Osteoblast (primary cell): Measurements from ENCODE around the gene UST. TPM values are rescaled to one million over a fixed set of nuclear protein-coding genes. Genes with fewer than 3 reads are reported as not detected.

ENCODE experiments used
- DNase-seq: peaks from one replicate; pipeline ENCODE4 v3.0.0; 2011; ENCODE audit warnings: low spot score, mixed read lengths; ENCODE audit not compliant: insufficient read length; ENCODE audit errors: missing footprints
- H2AFZ ChIP-seq: 2 replicates; pipeline ENCODE4 v1.6.0; 2011; ENCODE audit warnings: mild to moderate bottlenecking, low read length
- H3K27ac ChIP-seq: 2 replicates; pipeline ENCODE4 v1.5.1; 2011; ENCODE audit warnings: mild to moderate bottlenecking, low read depth, low read length, moderate library complexity
- H3K27me3 ChIP-seq: 2 replicates; pipeline ENCODE4 v1.6.0; 2012; ENCODE audit warnings: mild to moderate bottlenecking, control low read depth, inconsistent platforms, low read length, moderate library complexity; ENCODE audit not compliant: insufficient read depth
- H3K36me3 ChIP-seq: 2 replicates; pipeline ENCODE4 v1.5.1; 2011; ENCODE audit warnings: mild to moderate bottlenecking, low read length, control low read depth, moderate library complexity; ENCODE audit not compliant: insufficient read depth
- H3K4me1 ChIP-seq: 2 replicates; pipeline ENCODE4 v1.5.1; 2011; ENCODE audit warnings: mild to moderate bottlenecking, low read length, control low read depth, moderate library complexity; ENCODE audit not compliant: insufficient read depth
- H3K4me2 ChIP-seq: 2 replicates; pipeline ENCODE4 v1.6.0; 2011; ENCODE audit warnings: mild to moderate bottlenecking, low read length; ENCODE audit not compliant: insufficient read depth
- H3K4me3 ChIP-seq: fragments of 200-600 bp; sonication (generic); 3 replicates; pipeline ENCODE4 v1.5.1; 2012; ENCODE audit warnings: mild to moderate bottlenecking, low read length, inconsistent platforms; ENCODE audit not compliant: insufficient read depth
- H3K79me2 ChIP-seq: 2 replicates; pipeline ENCODE4 v1.6.0; 2012; ENCODE audit warnings: mild to moderate bottlenecking, low read length, control low read depth, inconsistent platforms; ENCODE audit not compliant: insufficient read depth
- H3K9me3 ChIP-seq: 2 replicates; pipeline ENCODE4 v1.5.1; 2011; ENCODE audit warnings: low read depth, low read length, control low read depth
- H4K20me1 ChIP-seq: 2 replicates; pipeline ENCODE4 v1.6.0; 2012; ENCODE audit warnings: mild to moderate bottlenecking, low read length, control low read depth; ENCODE audit not compliant: insufficient read depth
- total RNA-seq: library from RNA; depleted of rRNA; stranded (reverse); fragments of >200 nt; gene quantifications from 2 replicates; pipeline ENCODE4 v1.2.3, GENCODE V29; 2012
- TF ChIP-seq, protein P1 (sequence below): IDR thresholded peaks from 2 replicates; pipeline ENCODE4 v1.5.1; 2011; ENCODE audit warnings: mild to moderate bottlenecking, low read depth, low read length, moderate library complexity; ENCODE audit errors: extremely low read depth

The UST gene
- total RNA-seq, 1 donor, result 18.1 TPM

- Histone ChIP-seq H3K4me2 (no peak overlapping the region), H3K27me3 (no peaks in the 10 kb centered on the region), H3K79me2 (no peaks in the 10 kb centered on the region), H3K4me3 (no peak overlapping the region), H2AFZ (no peak overlapping the region), H3K4me1 (peaks cover 9% of the 10 kb centered on the region), H3K9me3 (no peaks in the 10 kb centered on the region), H3K27ac (no peak overlapping the region), H3K36me3 (no peaks in the 10 kb centered on the region), H4K20me1 (no peaks in the 10 kb centered on the region)
- TF ChIP-seq, protein P1, sequence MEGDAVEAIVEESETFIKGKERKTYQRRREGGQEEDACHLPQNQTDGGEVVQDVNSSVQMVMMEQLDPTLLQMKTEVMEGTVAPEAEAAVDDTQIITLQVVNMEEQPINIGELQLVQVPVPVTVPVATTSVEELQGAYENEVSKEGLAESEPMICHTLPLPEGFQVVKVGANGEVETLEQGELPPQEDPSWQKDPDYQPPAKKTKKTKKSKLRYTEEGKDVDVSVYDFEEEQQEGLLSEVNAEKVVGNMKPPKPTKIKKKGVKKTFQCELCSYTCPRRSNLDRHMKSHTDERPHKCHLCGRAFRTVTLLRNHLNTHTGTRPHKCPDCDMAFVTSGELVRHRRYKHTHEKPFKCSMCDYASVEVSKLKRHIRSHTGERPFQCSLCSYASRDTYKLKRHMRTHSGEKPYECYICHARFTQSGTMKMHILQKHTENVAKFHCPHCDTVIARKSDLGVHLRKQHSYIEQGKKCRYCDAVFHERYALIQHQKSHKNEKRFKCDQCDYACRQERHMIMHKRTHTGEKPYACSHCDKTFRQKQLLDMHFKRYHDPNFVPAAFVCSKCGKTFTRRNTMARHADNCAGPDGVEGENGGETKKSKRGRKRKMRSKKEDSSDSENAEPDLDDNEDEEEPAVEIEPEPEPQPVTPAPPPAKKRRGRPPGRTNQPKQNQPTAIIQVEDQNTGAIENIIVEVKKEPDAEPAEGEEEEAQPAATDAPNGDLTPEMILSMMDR, result no peak
- DNase-seq, result no peak
These were observed 61.0 kb downstream of the UST start for GRCh38 chr6:148807784-148808183.

- Histone ChIP-seq H3K4me1 (peaks cover 9% of the 10 kb centered on the region), H3K79me2 (no peaks in the 10 kb centered on the region), H3K4me3 (no peak overlapping the region), H3K4me2 (no peak overlapping the region), H4K20me1 (no peaks in the 10 kb centered on the region), H3K9me3 (no peaks in the 10 kb centered on the region), H3K27me3 (no peaks in the 10 kb centered on the region), H3K36me3 (no peaks in the 10 kb centered on the region), H2AFZ (no peak overlapping the region), H3K27ac (no peak overlapping the region)
- TF ChIP-seq, protein P1, result no peak
- DNase-seq, result no peak
These were observed 62.0 kb downstream of the UST start for GRCh38 chr6:148808786-148809304.

DNA sequence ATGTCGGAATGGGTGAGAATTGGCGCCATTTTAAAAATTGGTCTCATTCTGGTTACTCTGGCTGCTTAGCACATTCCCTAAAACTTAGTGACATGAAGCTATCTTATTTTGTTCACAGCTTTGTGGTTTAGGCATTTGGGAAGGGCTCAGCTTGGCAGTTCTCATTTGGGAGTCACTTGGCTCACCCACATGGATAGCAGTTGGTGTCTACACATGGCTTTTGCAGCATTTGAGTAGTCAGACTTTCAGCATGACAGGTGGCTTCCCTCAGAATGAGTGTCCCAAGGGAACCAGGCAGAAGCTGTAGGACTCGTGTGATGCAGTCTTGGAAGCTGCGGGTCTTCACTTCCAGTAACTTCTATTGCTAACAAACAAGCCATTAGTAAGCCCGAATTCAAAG lies 64.6 kb downstream of the UST start:
- TF ChIP-seq, protein P1, result no peak
- Histone ChIP-seq H4K20me1 (peaks cover 5% of the 10 kb centered on the region), H3K27ac (no peak overlapping the region), H3K27me3 (no peaks in the 10 kb centered on the region), H3K36me3 (no peaks in the 10 kb centered on the region), H3K4me3 (no peak overlapping the region), H3K4me2 (no peak overlapping the region), H3K9me3 (no peaks in the 10 kb centered on the region), H3K79me2 (no peaks in the 10 kb centered on the region), H2AFZ (no peak overlapping the region), H3K4me1 (peaks cover 3% of the 10 kb centered on the region)
- DNase-seq, result no peak

DNA sequence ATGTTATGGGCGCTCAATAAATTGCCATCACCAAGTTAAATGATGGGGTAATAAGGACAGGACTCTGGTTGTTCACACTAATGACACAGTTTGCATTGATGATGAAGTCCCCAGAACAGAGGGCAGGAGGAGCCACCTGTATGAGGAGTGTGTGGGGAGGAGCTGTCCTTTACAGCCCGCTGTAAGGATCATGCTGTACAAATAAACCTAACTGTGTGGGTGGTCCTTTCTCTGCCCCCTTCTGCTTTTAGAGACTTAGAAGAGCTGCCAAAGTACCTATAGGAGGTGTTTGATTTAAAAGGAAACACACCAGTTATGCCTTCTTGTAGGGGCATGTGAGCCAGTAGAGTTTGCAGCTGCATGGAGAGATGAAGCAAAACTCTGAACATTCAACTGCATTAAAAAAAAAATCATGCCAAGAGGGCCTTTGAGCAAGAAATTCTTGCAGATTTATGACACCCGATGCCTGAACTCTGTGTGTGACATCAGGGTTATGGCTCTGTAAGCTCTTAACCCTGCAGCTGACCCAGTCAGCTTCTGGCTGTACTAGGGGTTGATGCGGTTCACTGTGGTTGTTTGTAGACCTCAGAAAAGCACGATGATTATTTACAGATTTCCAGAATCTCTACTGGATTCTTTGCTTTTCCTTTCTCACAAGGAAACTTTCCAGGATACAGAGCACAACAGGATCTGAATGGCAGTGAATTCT lies 67.4 kb downstream of the UST start:
- Histone ChIP-seq H3K9me3 (no peaks in the 10 kb centered on the region), H3K79me2 (no peaks in the 10 kb centered on the region), H3K36me3 (no peaks in the 10 kb centered on the region), H3K4me3 (no peak overlapping the region), H4K20me1 (peaks cover 5% of the 10 kb centered on the region), H3K4me1 (no peaks in the 10 kb centered on the region), H3K27ac (no peak overlapping the region), H3K4me2 (no peak overlapping the region), H3K27me3 (no peaks in the 10 kb centered on the region), H2AFZ (no peak overlapping the region)
- TF ChIP-seq, protein P1, result no peak
- no peak for DNase-seq
